Calu3 (cell line): ENCODE results near the gene ARHGEF4. TPM values are rescaled to one million over a fixed set of nuclear protein-coding genes. Genes with fewer than 3 reads are reported as not detected.

Experiments
- BruUV-seq: library from RNA; stranded (reverse); fragments of 400-500 nt; replicated peaks from 2 replicates; lab custom pipeline; 2021; lab: Mats Ljungman, UMichigan
- CTCF ChIA-PET: fragments of 300-600 bp; sonication (Branson Sonifier 250); formaldehyde crosslinking; loops from one replicate; lab custom pipeline; 2022; ENCODE audit warnings: antibody characterized with exemption; lab: Charles Lee
- DNase-seq: peaks from one replicate; pipeline ENCODE4 v3.0.0; 2022
- H3K27ac Mint-ChIP-seq: one replicate; pipeline ENCODE4 v1.8.0; 2022; ENCODE audit warnings: mixed read lengths; ENCODE audit not compliant: unreplicated experiment
- H3K27me3 Mint-ChIP-seq: one replicate; pipeline ENCODE4 v1.8.0; 2022; ENCODE audit warnings: mixed read lengths; ENCODE audit not compliant: unreplicated experiment
- H3K36me3 Mint-ChIP-seq: one replicate; pipeline ENCODE4 v1.8.0; 2022; ENCODE audit warnings: mild to moderate bottlenecking, moderate library complexity, mixed read lengths; ENCODE audit not compliant: insufficient read depth, unreplicated experiment
- H3K4me1 Mint-ChIP-seq: one replicate; pipeline ENCODE4 v1.8.0; 2022; ENCODE audit warnings: mild to moderate bottlenecking, low read depth, mixed read lengths; ENCODE audit not compliant: unreplicated experiment
- H3K4me3 Mint-ChIP-seq: one replicate; pipeline ENCODE4 v1.8.0; 2022; ENCODE audit warnings: mild to moderate bottlenecking, low read depth, moderate library complexity, mixed read lengths; ENCODE audit not compliant: unreplicated experiment
- H3K9me3 Mint-ChIP-seq: one replicate; pipeline ENCODE4 v1.8.0; 2022; ENCODE audit warnings: low read depth, mixed read lengths; ENCODE audit not compliant: unreplicated experiment
- CTCF ChIP-seq: fragments of 200-600 bp; IDR thresholded peaks from one replicate; pipeline ENCODE4 v1.8.0; 2022; ENCODE audit warnings: antibody characterized with exemption; ENCODE audit not compliant: unreplicated experiment
- intact Hi-C: fragments of 100-400 bp; cut with micrococcal nuclease; formaldehyde crosslinking; loops from one replicate; pipeline ENCODE4 v1.10.0; 2022; ENCODE audit not compliant: unreplicated experiment
- total RNA-seq: library from RNA; stranded (reverse); gene quantifications from 2 replicates; pipeline ENCODE4 v1.2.3, GENCODE V29; 2022

Gene ARHGEF4
- total RNA-seq, 1 experiment from 2014 or later, result 8.8 TPM

- DNase-seq, result no peak
- no peaks in the 10 kb centered on the region for H3K4me1 Mint-ChIP-seq
- H3K4me3 Mint-ChIP-seq, result no peak overlapping the region
- CTCF ChIA-PET, result no interaction called here
- intact Hi-C loops, result no loop called here
- H3K27me3 Mint-ChIP-seq, result no peaks in the 10 kb centered on the region
- no TSS peak for BruUV-seq
- H3K36me3 Mint-ChIP-seq, result peaks cover 10% of the 10 kb centered on the region
- no peaks in the 10 kb centered on the region for H3K9me3 Mint-ChIP-seq
- no peak overlapping the region for H3K27ac Mint-ChIP-seq
- TF ChIP-seq CTCF, result no peak
Measured at GRCh38 chr2:130841741-130842365, 5.1 kb downstream of the ARHGEF4 start.

- DNase-seq, result no peak
- Mint-ChIP-seq H3K27me3 (no peaks in the 10 kb centered on the region), H3K27ac (no peak overlapping the region), H3K9me3 (no peaks in the 10 kb centered on the region), H3K4me1 (no peaks in the 10 kb centered on the region), H3K36me3 (peaks cover under 1% of the 10 kb centered on the region), H3K4me3 (no peak overlapping the region)
- TF ChIP-seq CTCF, result no peak
- CTCF ChIA-PET, result no interaction called here
- intact Hi-C loops, result no loop called here
- BruUV-seq, result no TSS peak
Measured at GRCh38 chr2:130842770-130843169, 6.1 kb downstream of the ARHGEF4 start.

GRCh38 chr2:130843321-130843985, 6.7 kb downstream of the ARHGEF4 start:
- no peaks in the 10 kb centered on the region for H3K27me3 Mint-ChIP-seq
- no peak overlapping the region for H3K27ac Mint-ChIP-seq
- CTCF ChIA-PET, result no interaction called here
- DNase-seq, result no peak
- intact Hi-C loops, result no loop called here
- H3K36me3 Mint-ChIP-seq, result no peaks in the 10 kb centered on the region
- H3K4me1 Mint-ChIP-seq, result no peaks in the 10 kb centered on the region
- no peak for TF ChIP-seq CTCF
- no peaks in the 10 kb centered on the region for H3K9me3 Mint-ChIP-seq
- no peak overlapping the region for H3K4me3 Mint-ChIP-seq
- no TSS peak for BruUV-seq

GRCh38 chr2:130844161-130844560, 7.4 kb downstream of the ARHGEF4 start:
- no peaks in the 10 kb centered on the region for H3K4me1 Mint-ChIP-seq
- CTCF ChIA-PET, result no interaction called here

More at GRCh38 chr2:130844161-130844560, 7.4 kb downstream of the ARHGEF4 start:
- intact Hi-C loops, result no loop called here
- no peaks in the 10 kb centered on the region for H3K27me3 Mint-ChIP-seq
- DNase-seq, result no peak
- no peaks in the 10 kb centered on the region for H3K9me3 Mint-ChIP-seq
- no peak overlapping the region for H3K4me3 Mint-ChIP-seq
- BruUV-seq, result no TSS peak
- no peak for TF ChIP-seq CTCF
- H3K36me3 Mint-ChIP-seq, result no peaks in the 10 kb centered on the region
- H3K27ac Mint-ChIP-seq, result no peak overlapping the region
